Aorta (tissue), 5 donors: ENCODE measurements around the gene RP9. TPM values are rescaled to one million over a fixed set of nuclear protein-coding genes. Genes with fewer than 3 reads are reported as not detected.
A peak's percentile ranks its signal among the peaks of the same experiment; 100 is the strongest.

ENCODE experiments used
- ATAC-seq: fragments of 200-7000 bp; cut with Tn5 transposase; one replicate; pipeline ENCODE4 v1.9.1; 2022; ENCODE audit warnings: moderate library complexity; ENCODE audit not compliant: low FRiP score
- DNase-seq, 2 donors: peaks; one replicate each; pipeline ENCODE4 v3.0.0-alpha.2; 2020
- H3K27ac ChIP-seq, 2 donors: one replicate each; pipeline ENCODE4 v1.5.1; 2013; ENCODE audit warnings: low read length in 2 of 2, mild to moderate bottlenecking in 2 of 2, moderate library complexity in 2 of 2, control low read depth in 1 of 2, inconsistent platforms in 1 of 2, low read depth in 1 of 2
- H3K27me3 ChIP-seq, 2 donors: one replicate each; pipeline ENCODE4 v1.6.1; 2013; ENCODE audit warnings: control low read depth in 1 of 2, low read length in 1 of 2, mild to moderate bottlenecking in 1 of 2, moderate library complexity in 1 of 2; ENCODE audit not compliant: insufficient read depth in 2 of 2, control insufficient read depth in 1 of 2
- H3K36me3 ChIP-seq, 2 donors: one replicate each; pipeline ENCODE4 v1.6.1; 2013; ENCODE audit warnings: control low read depth in 1 of 2, low read length in 1 of 2, mild to moderate bottlenecking in 1 of 2; ENCODE audit not compliant: insufficient read depth in 2 of 2, control insufficient read depth in 1 of 2
- H3K4me1 ChIP-seq, 2 donors: one replicate each; pipeline ENCODE4 v1.6.1; 2013; ENCODE audit warnings: low read length in 2 of 2, control low read depth in 1 of 2, mild to moderate bottlenecking in 1 of 2, moderate library complexity in 1 of 2; ENCODE audit not compliant: insufficient read depth in 2 of 2, control insufficient read depth in 1 of 2
- H3K4me3 ChIP-seq, 2 donors: one replicate each; pipeline ENCODE4 v1.5.1; 2013; ENCODE audit warnings: low read length in 2 of 2, control low read depth in 1 of 2, mild to moderate bottlenecking in 1 of 2
- H3K9me3 ChIP-seq: one replicate; pipeline ENCODE4 v1.6.1; 2013; ENCODE audit warnings: mild to moderate bottlenecking, low read length; ENCODE audit not compliant: control insufficient read depth
- WGBS, 2 donors: extraction: QIAGEN DNeasy Blood & Tissue Kit; methylation state at CpG; one replicate each; pipeline ENCODE4 v1.1.7; 2013; 5-methylcytosine and 5-hydroxymethylcytosine counted together
- intact Hi-C, 2 donors: fragments of 100-400 bp; cut with DNase I; formaldehyde crosslinking; loops; one replicate each; pipeline versions ENCODE4 v1.14.2 to v1.15.0; 2022
- polyA plus RNA-seq, 2 donors: library from polyadenylated mRNA; stranded (reverse); fragments of 200-250 nt; gene quantifications; one replicate each; pipeline ENCODE4 v1.2.3, GENCODE V29; 2013
- total RNA-seq, 2 donors: library from RNA; stranded (reverse); fragmentation: NEBNext Ultra II Directional; extraction: Animal tissue kit (Norgen Biotek cat#: 25700); gene quantifications; one replicate each; pipeline ENCODE4 v1.2.1, GENCODE V29; 2021
- donor health status: healthy with polysubstance abuse.
- donor health status: Bipolar disorder and iron deficiency.
- donor health status: DM: no; HTN: no; CAD: no.
- donor health status: DM: no; HTN: no; CAD: no.
- donor health status: DM: yes; HTN: yes; CAD: no.

The RP9 gene
- total and polyA plus RNA-seq, 4 donors = 4.5 to 27.6 (median 11.6) TPM

- DNase-seq (peak; percentile 95 to 98), ATAC-seq (peak; percentile 100)
- H3K27me3 ChIP-seq = no peaks in the 10 kb centered on the region
- peak overlapping the region in 1 of 2 donors; percentile 70 for H3K27ac ChIP-seq
- H3K4me1 ChIP-seq = peaks cover 0 to 3% of the 10 kb centered on the region in 2 donors
- H3K4me3 ChIP-seq = peak overlapping the region; percentile 22 to 50
- intact Hi-C loops = loop anchor here (2.0 to 10.0 kb wide), 4 partner anchors 44 to 568 kb away; partner anchors contain the start of genes AVL9 (in 1 of the 2), FKBP9 (in 1 of the 2), KBTBD2 (in 1 of the 2) and LSM5 (in 1 of the 2)
- 1% methylated on average over 49 to 50 of the region's 50 CpGs for WGBS, 2 donors
- no peaks in the 10 kb centered on the region for H3K36me3 ChIP-seq
- no peaks in the 10 kb centered on the region for H3K9me3 ChIP-seq
Observed at GRCh38 chr7:33062782-33063443, 46.3 kb downstream of the RP9 start.

- peaks cover 0 to 3% of the 10 kb centered on the region in 2 donors for H3K4me1 ChIP-seq
- peak within 1 kb of the TSS; percentile 71 to 77 for H3K4me3 ChIP-seq
- no peaks in the 10 kb centered on the region for H3K27me3 ChIP-seq
- intact Hi-C loops = loop anchor here (2.0 to 10.0 kb wide), 4 partner anchors 45 to 567 kb away; partner anchors contain the start of genes AVL9 (in 1 of the 2), FKBP9 (in 1 of the 2), KBTBD2 (in 1 of the 2) and LSM5 (in 1 of the 2)
- DNase-seq = peak; percentile 53 to 84
- H3K9me3 ChIP-seq = no peaks in the 10 kb centered on the region
- peak within 1 kb of the TSS in 1 of 2 donors; percentile 86 for H3K27ac ChIP-seq
- 0% methylated on average over 55 to 66 of the region's 66 CpGs for WGBS, 2 donors
- peak; percentile 77 for ATAC-seq
- H3K36me3 ChIP-seq = no peaks in the 10 kb centered on the region
Observed at GRCh38 chr7:33062023-33062781, 47.0 kb downstream of the RP9 start, which contains the start of gene NT5C3A. Gene NT5C3A, minus strand, starts transcription at chr7:33062776. Its CDS starts 71 bp downstream, at chr7:33062705.

GRCh38 chr7:33061282-33061937 lies 47.8 kb downstream of the RP9 start:
- no peaks in the 10 kb centered on the region for H3K27me3 ChIP-seq
- intact Hi-C loops = loop anchor here (5.0 to 10.0 kb wide), 3 partner anchors 46 to 567 kb away; partner anchors contain the start of genes AVL9 (in 1 of the 2), KBTBD2 (in 1 of the 2), LSM5 (in 1 of the 2) and RP9 (in 1 of the 2)
- DNase-seq (no peak), ATAC-seq (no peak)
- no peaks in the 10 kb centered on the region for H3K9me3 ChIP-seq
- H3K4me3 ChIP-seq = peak overlapping the region; percentile 29 to 77
- H3K36me3 ChIP-seq = no peaks in the 10 kb centered on the region
- peaks cover 0 to 3% of the 10 kb centered on the region in 2 donors for H3K4me1 ChIP-seq
- 38 to 40% methylated on average over 8 of the region's 8 CpGs for WGBS, 2 donors
- H3K27ac ChIP-seq = no peak overlapping the region

GRCh38 chr7:33059635-33060034 lies 49.6 kb downstream of the RP9 start:
- Histone ChIP-seq H3K36me3 (no peaks in the 10 kb centered on the region), H3K27me3 (no peaks in the 10 kb centered on the region), H3K4me3 (no peak overlapping the region), H3K9me3 (no peaks in the 10 kb centered on the region), H3K27ac (no peak overlapping the region), H3K4me1 (peaks cover 0 to 3% of the 10 kb centered on the region in 2 donors)
- no peak for DNase-seq
- ATAC-seq = no peak
- WGBS, 2 donors = 48 to 49% methylated on average over 4 of the region's 4 CpGs
- intact Hi-C loops = loop anchor here (5.0 to 10.0 kb wide), 3 partner anchors 48 to 565 kb away; partner anchors contain the start of genes AVL9 (in 1 of the 2), KBTBD2 (in 1 of the 2), LSM5 (in 1 of the 2) and RP9 (in 1 of the 2)

- Histone ChIP-seq H3K4me3 (no peak overlapping the region), H3K27ac (no peak overlapping the region), H3K36me3 (no peaks in the 10 kb centered on the region), H3K27me3 (no peaks in the 10 kb centered on the region), H3K9me3 (no peaks in the 10 kb centered on the region), H3K4me1 (peaks cover 0 to 3% of the 10 kb centered on the region in 2 donors)
- DNase-seq = no peak
- 98 to 99% methylated on average over 5 of the region's 5 CpGs for WGBS, 2 donors
- no peak for ATAC-seq
- intact Hi-C loops = no loop called here
Observed at GRCh38 chr7:33055158-33055557, 54.0 kb downstream of the RP9 start.

- no peak overlapping the region for H3K27ac ChIP-seq
- WGBS, 2 donors = 91 to 92% methylated on average over 2 of the region's 2 CpGs
- no peak overlapping the region for H3K4me3 ChIP-seq
- peaks cover 0 to 3% of the 10 kb centered on the region in 2 donors for H3K4me1 ChIP-seq
- no peaks in the 10 kb centered on the region for H3K9me3 ChIP-seq
- DNase-seq (no peak), ATAC-seq (no peak)
- no peaks in the 10 kb centered on the region for H3K36me3 ChIP-seq
- H3K27me3 ChIP-seq = no peaks in the 10 kb centered on the region
- intact Hi-C loops = no loop called here
Observed at GRCh38 chr7:33054261-33054964, 54.8 kb downstream of the RP9 start.

- Histone ChIP-seq H3K4me1 (peaks cover 0 to under 1% of the 10 kb centered on the region in 2 donors), H3K27me3 (no peaks in the 10 kb centered on the region), H3K4me3 (no peak overlapping the region), H3K36me3 (no peaks in the 10 kb centered on the region), H3K9me3 (no peaks in the 10 kb centered on the region), H3K27ac (no peak overlapping the region)
- intact Hi-C loops = no loop called here
- no peak for ATAC-seq
- DNase-seq = no peak
- WGBS, 2 donors = 82 to 93% methylated on average over 1 of the region's 1 CpG
Observed at GRCh38 chr7:33053721-33054120, 55.5 kb downstream of the RP9 start.
